OCI-LY1 (cell line): ENCODE data around the gene TTC6.

Source experiments
- H2AFZ ChIP-seq: fragments of 200-600 bp; sonication (generic), shearing (Covaris generic); 2 replicates; pipeline ENCODE4 v1.6.0; 2014; ENCODE audit warnings: antibody characterized with exemption, mild to moderate bottlenecking, low read length
- H3F3A ChIP-seq: fragments of 200-600 bp; sonication (generic), shearing (Covaris generic); 2 replicates; pipeline ENCODE4 v1.6.0; 2014; ENCODE audit warnings: mild to moderate bottlenecking, antibody characterized with exemption, low read length, moderate library complexity; ENCODE audit not compliant: insufficient read depth
- H3K27ac ChIP-seq: fragments of 200-600 bp; sonication (generic); 2 replicates; pipeline ENCODE4 v1.5.1; 2014; ENCODE audit warnings: low read length, mixed run types, mild to moderate bottlenecking, low read depth; ENCODE audit not compliant: poor library complexity, severe bottlenecking
- H3K27me3 ChIP-seq: fragments of 200-600 bp; sonication (generic); 2 replicates; pipeline ENCODE4 v1.6.0; 2014; ENCODE audit warnings: antibody characterized with exemption, mild to moderate bottlenecking, low read length, moderate library complexity; ENCODE audit not compliant: insufficient read depth
- H3K36me3 ChIP-seq: fragments of 200-600 bp; sonication (generic); 2 replicates; pipeline ENCODE4 v1.6.1; 2014; ENCODE audit warnings: mild to moderate bottlenecking, antibody characterized with exemption, low read length, moderate library complexity, mixed read lengths; ENCODE audit not compliant: insufficient read depth
- H3K4me1 ChIP-seq: fragments of 200-600 bp; sonication (generic); 2 replicates; pipeline ENCODE4 v1.5.1; 2014; ENCODE audit warnings: mild to moderate bottlenecking, low read length, moderate library complexity; ENCODE audit not compliant: insufficient read depth, severe bottlenecking
- H3K4me2 ChIP-seq: fragments of 200-600 bp; sonication (generic), shearing (Covaris generic); 2 replicates; pipeline ENCODE4 v1.6.1; 2014; ENCODE audit warnings: low read length
- H3K4me3 ChIP-seq: fragments of 200-600 bp; sonication (generic); 2 replicates; pipeline ENCODE4 v1.5.1; 2014; ENCODE audit warnings: low read length, low read depth, mild to moderate bottlenecking, mixed read lengths; ENCODE audit not compliant: poor library complexity, severe bottlenecking
- H3K79me2 ChIP-seq: fragments of 200-600 bp; shearing (Covaris generic); 2 replicates; pipeline ENCODE4 v1.6.1; 2016; ENCODE audit warnings: mixed run types, low read length, mixed read lengths; ENCODE audit not compliant: insufficient read depth
- H3K9ac ChIP-seq: fragments of 200-600 bp; sonication (generic), shearing (Covaris generic); 2 replicates; pipeline ENCODE4 v1.6.1; 2014; ENCODE audit warnings: mild to moderate bottlenecking, low read length, mixed read lengths
- H3K9me2 ChIP-seq: fragments of 200-600 bp; sonication (generic), shearing (Covaris generic); 2 replicates; pipeline ENCODE4 v1.6.1; 2014; ENCODE audit warnings: low read depth, mild to moderate bottlenecking, low read length, mixed read lengths
- H3K9me3 ChIP-seq: fragments of 200-600 bp; shearing (Covaris generic); 2 replicates; pipeline ENCODE4 v1.6.1; 2014; ENCODE audit warnings: low read length, mixed read lengths
- H4K20me1 ChIP-seq: fragments of 200-600 bp; sonication (generic), shearing (Covaris generic); 2 replicates; pipeline ENCODE4 v1.6.0; 2016; ENCODE audit warnings: mild to moderate bottlenecking, low read length; ENCODE audit not compliant: insufficient read depth
- CTCF ChIP-seq: fragments of 200-600 bp; sonication (generic), shearing (Covaris generic); IDR thresholded peaks from 2 replicates; pipeline ENCODE4 v1.5.1; 2017; ENCODE audit warnings: mild to moderate bottlenecking, antibody characterized with exemption, low read length, moderate library complexity, mixed read lengths
- EZH2 ChIP-seq: fragments of 200-600 bp; sonication (generic), shearing (Covaris generic); IDR thresholded peaks from 2 replicates; pipeline ENCODE4 v1.8.0; 2017; ENCODE audit warnings: borderline replicate concordance, mixed run types, mild to moderate bottlenecking, antibody characterized with exemption, low read length, moderate library complexity, mixed read lengths

The TTC6 gene

GRCh38 chr14:37593511-37594237 lies 1.8 kb upstream of the TTC6 start:
- Histone ChIP-seq H3K9me2 (no peaks in the 10 kb centered on the region), H3K9me3 (no peaks in the 10 kb centered on the region), H4K20me1 (no peaks in the 10 kb centered on the region), H2AFZ (no peak overlapping the region), H3K4me2 (no peak overlapping the region), H3F3A (no peaks in the 10 kb centered on the region), H3K36me3 (no peaks in the 10 kb centered on the region), H3K27me3 (no peaks in the 10 kb centered on the region), H3K9ac (no peak overlapping the region), H3K79me2 (no peaks in the 10 kb centered on the region), H3K27ac (no peak overlapping the region), H3K4me1 (no peaks in the 10 kb centered on the region), H3K4me3 (no peak overlapping the region)
- no peak for TF ChIP-seq CTCF
- no peak for TF ChIP-seq EZH2

GRCh38 chr14:37594238-37594970 lies 1.0 kb upstream of the TTC6 start:
- Histone ChIP-seq H3K27me3 (no peaks in the 10 kb centered on the region), H3K4me3 (no peak overlapping the region), H3K9ac (no peak overlapping the region), H3K9me2 (no peaks in the 10 kb centered on the region), H3K4me1 (no peaks in the 10 kb centered on the region), H3K9me3 (no peaks in the 10 kb centered on the region), H2AFZ (no peak overlapping the region), H3K27ac (no peak overlapping the region), H4K20me1 (no peaks in the 10 kb centered on the region), H3K79me2 (no peaks in the 10 kb centered on the region), H3K4me2 (no peak overlapping the region), H3F3A (no peaks in the 10 kb centered on the region), H3K36me3 (no peaks in the 10 kb centered on the region)
- TF ChIP-seq EZH2 (no peak), CTCF (peak; percentile 70)

- H3K9me2 ChIP-seq, result no peaks in the 10 kb centered on the region
- H3F3A ChIP-seq, result no peaks in the 10 kb centered on the region
- H3K79me2 ChIP-seq, result no peaks in the 10 kb centered on the region
- TF ChIP-seq CTCF (no peak), EZH2 (no peak)
- no peaks in the 10 kb centered on the region for H3K27me3 ChIP-seq
- H3K9me3 ChIP-seq, result no peaks in the 10 kb centered on the region
- no peaks in the 10 kb centered on the region for H4K20me1 ChIP-seq
- no peak overlapping the region for H2AFZ ChIP-seq
- no peak overlapping the region for H3K4me2 ChIP-seq
- H3K9ac ChIP-seq, result no peak overlapping the region
- no peaks in the 10 kb centered on the region for H3K4me1 ChIP-seq
- H3K27ac ChIP-seq, result no peak overlapping the region
- no peak overlapping the region for H3K4me3 ChIP-seq
- H3K36me3 ChIP-seq, result no peaks in the 10 kb centered on the region
Observed at GRCh38 chr14:37595809-37596621, 586 bp downstream of the TTC6 start.
